GM23338 (cell line): Measurements from ENCODE around the gene TM4SF5. TPM values are rescaled to one million over a fixed set of nuclear protein-coding genes. Genes with fewer than 3 reads are reported as not detected.

Source experiments
- ATAC-seq: fragments of 200-7000 bp; cut with Tn5 transposase; 3 replicates; pipeline ENCODE4 v1.9.1; 2020
- DNase-seq: peaks from one replicate; pipeline ENCODE4 v3.0.0-alpha.2; 2015; ENCODE audit warnings: low spot score
- H2AFZ ChIP-seq: fragments of 200-600 bp; sonication (generic); 2 replicates; pipeline ENCODE4 v1.8.0; 2016; ENCODE audit warnings: antibody characterized with exemption, mild to moderate bottlenecking, moderate library complexity
- H3F3A ChIP-seq: fragments of 200-600 bp; sonication (generic); replicated peaks from 2 replicates; pipeline ENCODE4 v1.8.0; 2017; ENCODE audit warnings: antibody characterized with exemption, mixed run types, low read depth
- H3K27ac ChIP-seq: fragments of 200-600 bp; sonication (generic); 2 replicates; pipeline ENCODE4 v1.6.1; 2016; ENCODE audit warnings: low read depth
- H3K27me3 ChIP-seq: fragments of 200-600 bp; sonication (generic); 2 replicates; pipeline ENCODE4 v1.8.0; 2016; ENCODE audit warnings: mild to moderate bottlenecking, mixed run types, moderate library complexity; ENCODE audit not compliant: insufficient read depth
- H3K36me3 ChIP-seq: fragments of 200-600 bp; sonication (generic); 2 replicates; pipeline ENCODE4 v1.8.0; 2016; ENCODE audit warnings: mild to moderate bottlenecking; ENCODE audit not compliant: insufficient read depth
- H3K4me1 ChIP-seq: fragments of 200-600 bp; sonication (generic); 2 replicates; pipeline ENCODE4 v1.8.0; 2016; ENCODE audit warnings: mild to moderate bottlenecking, moderate library complexity; ENCODE audit not compliant: insufficient read depth
- H3K4me2 ChIP-seq: fragments of 200-600 bp; sonication (generic); 2 replicates; pipeline ENCODE4 v1.7.1; 2017; ENCODE audit warnings: mixed run types
- H3K4me3 ChIP-seq: fragments of 200-600 bp; sonication (generic); 2 replicates; pipeline ENCODE4 v1.6.1; 2016; ENCODE audit warnings: mixed run types
- H3K79me2 ChIP-seq: fragments of 200-600 bp; sonication (generic); replicated peaks from 2 replicates; pipeline ENCODE4 v1.8.0; 2017; ENCODE audit warnings: mild to moderate bottlenecking; ENCODE audit not compliant: insufficient read depth
- H3K9me2 ChIP-seq: fragments of 200-600 bp; sonication (generic); 2 replicates; pipeline ENCODE4 v1.8.0; 2017; ENCODE audit not compliant: insufficient read depth
- H4K20me1 ChIP-seq: fragments of 200-600 bp; sonication (generic); replicated peaks from 2 replicates; pipeline ENCODE4 v1.8.0; 2017; ENCODE audit warnings: mild to moderate bottlenecking; ENCODE audit not compliant: insufficient read depth
- H3K27ac Mint-ChIP-seq: 2 replicates; pipeline ENCODE4 v1.8.0; 2020; ENCODE audit warnings: inconsistent platforms, mild to moderate bottlenecking, moderate library complexity, mixed read lengths
- H3K27me3 Mint-ChIP-seq: 3 replicates; pipeline ENCODE4 v1.8.0; 2022; ENCODE audit warnings: low read depth, mild to moderate bottlenecking, moderate library complexity, mixed read lengths, inconsistent platforms; ENCODE audit not compliant: insufficient read depth, poor library complexity
- H3K36me3 Mint-ChIP-seq: 3 replicates; pipeline ENCODE4 v1.8.0; 2021; ENCODE audit warnings: low read depth, mild to moderate bottlenecking, inconsistent platforms, moderate library complexity, mixed read lengths
- H3K4me1 Mint-ChIP-seq: 3 replicates; pipeline ENCODE4 v1.8.0; 2020; ENCODE audit warnings: mild to moderate bottlenecking, inconsistent platforms, mixed read lengths
- H3K4me3 Mint-ChIP-seq: 3 replicates; pipeline ENCODE4 v1.8.0; 2021; ENCODE audit warnings: moderate library complexity, mild to moderate bottlenecking, inconsistent platforms, mixed read lengths
- H3K9me3 Mint-ChIP-seq: 3 replicates; pipeline ENCODE4 v1.8.0; 2020; ENCODE audit warnings: moderate library complexity, mild to moderate bottlenecking, inconsistent platforms, mixed read lengths
- CREB1 ChIP-seq: fragments of 250-450 bp; sonication (Bioruptor Pico); IDR thresholded peaks from 2 replicates; pipeline ENCODE4 v1.5.0; 2020; ENCODE audit warnings: low read depth, mild to moderate bottlenecking, moderate library complexity
- CTCF ChIP-seq, 2 experiments: fragments of 200-600 bp in 1 of 2; sonication (generic) in 1 of 2; conservative IDR thresholded peaks; 2 replicates each; pipeline versions ENCODE4 v1.5.1 to v1.6.1; 2016 to 2017; ENCODE audit warnings: antibody characterized with exemption in 2 of 2, low read depth in 2 of 2, mild to moderate bottlenecking in 2 of 2, moderate library complexity in 1 of 2
- ETS1 ChIP-seq: IDR thresholded peaks from 2 replicates; pipeline ENCODE4 v1.6.1; 2016; ENCODE audit warnings: antibody characterized with exemption
- EZH2 ChIP-seq: fragments of 200-600 bp; sonication (generic); IDR thresholded peaks from one replicate; pipeline ENCODE4 v1.8.0; 2017; ENCODE audit warnings: antibody characterized with exemption, mild to moderate bottlenecking, low read depth; ENCODE audit not compliant: unreplicated experiment
- EZH2phosphoT487 ChIP-seq: fragments of 200-600 bp; sonication (generic); IDR thresholded peaks from one replicate; pipeline ENCODE4 v1.8.1; 2018; ENCODE audit warnings: antibody characterized with exemption; ENCODE audit not compliant: unreplicated experiment
- JUNB ChIP-seq: IDR thresholded peaks from one replicate; pipeline ENCODE4 v1.6.1; 2016; ENCODE audit warnings: antibody characterized with exemption; ENCODE audit not compliant: unreplicated experiment
- NANOG ChIP-seq: IDR thresholded peaks from 2 replicates; pipeline ENCODE4 v1.6.1; 2016; ENCODE audit warnings: antibody characterized with exemption, borderline replicate concordance
- REST ChIP-seq: IDR thresholded peaks from one replicate; pipeline ENCODE4 v1.6.1; 2018; ENCODE audit warnings: antibody characterized with exemption; ENCODE audit not compliant: unreplicated experiment
- STAT1 ChIP-seq: IDR thresholded peaks from one replicate; pipeline ENCODE4 v1.6.1; 2016; ENCODE audit warnings: antibody characterized with exemption; ENCODE audit not compliant: unreplicated experiment
- ZNF331 ChIP-seq: fragments of 250-450 bp; sonication (Bioruptor Pico); IDR thresholded peaks from 2 replicates; pipeline ENCODE4 v1.5.0; 2020; ENCODE audit warnings: low read depth, mild to moderate bottlenecking, moderate library complexity
- polyA plus RNA-seq: library from polyadenylated mRNA; unstranded; fragments of >200 nt; fragmentation: Nextera tagmentation; extraction: Ambion mirVana; gene quantifications from 2 replicates; pipeline ENCODE4 v1.2.1, GENCODE V29; 2016
- total RNA-seq: library from RNA; depleted of rRNA; stranded (reverse); fragments of >200 nt; shearing (Covaris generic); gene quantifications from 2 replicates; pipeline ENCODE4 v1.2.3, GENCODE V29; 2014

TM4SF5 gene
- total and polyA plus RNA-seq, 2 experiments from 2014 or later, result not detected

- ATAC-seq (peak; percentile 87), DNase-seq (peak; percentile 78)
- Mint-ChIP-seq H3K27ac (peak overlapping the region; percentile 99), H3K4me1 (peaks cover 7% of the 10 kb centered on the region; the same call in 2 of the 3 replicates), H3K36me3 (peaks cover 24% of the 10 kb centered on the region), H3K9me3 (peaks cover 2% of the 10 kb centered on the region; the same call in 1 of the 3 replicates), H3K27me3 (peaks cover 14% of the 10 kb centered on the region), H3K4me3 (peak overlapping the region; percentile 98)
- H4K20me1 ChIP-seq, result no peaks in the 10 kb centered on the region
- peak overlapping the region; percentile 81 for H3K27ac ChIP-seq
- H3K9me2 ChIP-seq, result no peaks in the 10 kb centered on the region
- no peak overlapping the region for H2AFZ ChIP-seq
- TF ChIP-seq EZH2phosphoT487 (no peak), ETS1 (no peak), CREB1 (no peak), REST (no peak), NANOG (no peak), EZH2 (no peak)
- H3K4me3 ChIP-seq, result peak overlapping the region; percentile 81
- H3K79me2 ChIP-seq, result peaks cover 16% of the 10 kb centered on the region
- H3K4me2 ChIP-seq, result peak overlapping the region; percentile 82
- peaks cover 4% of the 10 kb centered on the region for H3K4me1 ChIP-seq
- no peaks in the 10 kb centered on the region; the same call in 1 of the 2 replicates for H3F3A ChIP-seq
- H3K27me3 ChIP-seq, result peaks cover 10% of the 10 kb centered on the region
- peaks cover 13% of the 10 kb centered on the region; the same call in 1 of the 2 replicates for H3K36me3 ChIP-seq
Measured at GRCh38 chr17:4796552-4796920, 24.9 kb downstream of the TM4SF5 start.

- H3K36me3 ChIP-seq, result peaks cover 13% of the 10 kb centered on the region; the same call in 1 of the 2 replicates
- no peak overlapping the region for H2AFZ ChIP-seq
- peaks cover 2% of the 10 kb centered on the region; the same call in 1 of the 3 replicates for H3K9me3 Mint-ChIP-seq
- peaks cover 7% of the 10 kb centered on the region; the same call in 2 of the 3 replicates for H3K4me1 Mint-ChIP-seq
- H3F3A ChIP-seq, result no peaks in the 10 kb centered on the region; the same call in 1 of the 2 replicates
- H3K27ac ChIP-seq, result 0 out of 2 replicates have a peak overlapping the region, but pooled peaks have one; percentile 19
- H3K4me1 ChIP-seq, result peaks cover 4% of the 10 kb centered on the region
- no peak overlapping the region for H3K4me3 ChIP-seq
- no peaks in the 10 kb centered on the region for H3K27me3 ChIP-seq
- no peaks in the 10 kb centered on the region for H3K9me2 ChIP-seq
- ATAC-seq, result no peak
- H3K27ac Mint-ChIP-seq, result peak overlapping the region; percentile 26; the same call in 1 of the 2 replicates
- H3K79me2 ChIP-seq, result peaks cover 16% of the 10 kb centered on the region
- H3K4me3 Mint-ChIP-seq, result no peak overlapping the region
- peaks cover 14% of the 10 kb centered on the region for H3K27me3 Mint-ChIP-seq
- no peak overlapping the region for H3K4me2 ChIP-seq
- H4K20me1 ChIP-seq, result no peaks in the 10 kb centered on the region; the same call in 1 of the 2 replicates
- H3K36me3 Mint-ChIP-seq, result peaks cover 24% of the 10 kb centered on the region
- no peak for DNase-seq
- TF ChIP-seq STAT1 (no peak), NANOG (no peak), REST (no peak), ZNF331 (CRISPR knock-in tag) (no peak), CTCF (conservative IDR thresholded peaks at IDR 0.05; ENCODE audit: low read depth in 2 of 2) (no peak), EZH2phosphoT487 (no peak), CREB1 (no peak), JUNB (no peak)
Measured at GRCh38 chr17:4800462-4801196, 28.9 kb downstream of the TM4SF5 start.
